GM21576 (cell line): Measurements from ENCODE around the gene GYS2.

Experiments used
- ATAC-seq: cut with Tn5 transposase; IDR thresholded peaks from one replicate; pipeline ENCODE4 v1.9.1; 2021; ENCODE audit warnings: mild to moderate bottlenecking, moderate library complexity; ENCODE audit not compliant: unreplicated experiment

Gene GYS2

GRCh38 chr12:21559855-21560569 lies 44.6 kb downstream of the GYS2 start:
- ATAC-seq = no peak

- no peak for ATAC-seq
Measured at GRCh38 chr12:21558100-21558679, 46.5 kb downstream of the GYS2 start.

DNA sequence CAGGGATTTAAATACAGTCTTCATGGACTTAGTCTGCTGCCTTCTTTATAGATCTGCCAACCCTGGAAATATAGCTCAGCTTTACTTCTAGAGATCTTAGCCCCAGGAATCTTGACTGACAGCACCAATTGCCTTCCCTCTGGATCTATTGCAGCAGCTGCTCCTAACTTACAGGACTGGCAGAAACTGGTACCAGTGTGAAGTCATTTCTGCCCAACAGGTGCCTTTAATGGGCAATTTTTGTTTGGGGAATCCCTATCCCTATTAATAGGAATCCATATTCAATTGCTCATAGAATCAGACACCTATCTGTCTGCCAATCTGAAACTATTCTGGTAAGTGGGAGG lies 51.3 kb downstream of the GYS2 start:
- ATAC-seq = no peak

- ATAC-seq = no peak
Measured at GRCh38 chr12:21552635-21553328, 51.9 kb downstream of the GYS2 start.

DNA sequence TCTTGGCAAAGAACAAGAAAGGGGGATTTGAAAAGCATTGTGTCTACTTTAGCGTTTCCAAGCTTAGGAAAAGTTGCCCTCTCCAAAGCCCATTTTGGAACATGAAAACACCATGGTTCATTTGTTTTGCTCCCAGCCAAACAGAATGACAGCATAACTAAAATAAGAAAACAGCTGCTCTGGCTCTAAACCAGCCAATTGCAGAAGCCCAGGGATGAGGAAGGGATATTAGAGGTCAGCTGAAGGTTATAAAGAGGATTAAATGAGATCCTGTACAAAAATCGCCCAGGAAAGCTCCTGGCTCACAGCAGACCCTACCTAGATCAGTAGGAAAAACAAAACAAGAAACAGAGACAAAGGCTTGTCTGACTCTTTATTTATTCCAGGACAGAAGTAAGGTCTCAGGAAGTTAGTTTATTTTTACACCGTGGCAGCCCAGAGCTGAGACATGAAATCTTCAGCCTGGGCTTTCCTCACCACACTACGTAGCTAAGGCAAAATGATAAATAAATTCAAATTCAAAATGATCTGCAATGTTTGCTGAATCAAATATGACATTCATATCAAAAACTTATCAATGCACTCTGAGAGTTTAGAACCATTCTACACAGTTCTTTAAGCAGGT lies 52.7 kb downstream of the GYS2 start:
- no peak for ATAC-seq

DNA sequence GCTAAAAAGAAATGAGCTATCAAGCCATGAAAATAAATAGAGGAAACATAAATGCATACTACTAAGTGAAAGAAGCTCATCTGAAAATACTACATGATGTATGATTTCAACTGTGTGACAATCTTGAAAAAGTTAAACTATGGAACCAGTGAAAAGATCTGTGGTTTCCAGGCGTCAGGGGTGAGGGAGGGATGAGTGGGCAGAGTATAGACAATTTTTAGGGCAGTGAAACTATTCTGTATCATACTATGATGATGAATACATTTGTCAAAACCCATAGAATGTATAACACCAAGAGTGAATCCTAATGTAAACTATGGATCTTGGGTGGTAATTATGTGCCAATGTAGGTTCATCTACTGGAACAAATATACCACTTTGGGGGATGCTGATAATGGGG lies 57.2 kb downstream of the GYS2 start:
- no peak for ATAC-seq

- no peak for ATAC-seq
Measured at GRCh38 chr12:21546716-21547115, 57.9 kb downstream of the GYS2 start.

DNA sequence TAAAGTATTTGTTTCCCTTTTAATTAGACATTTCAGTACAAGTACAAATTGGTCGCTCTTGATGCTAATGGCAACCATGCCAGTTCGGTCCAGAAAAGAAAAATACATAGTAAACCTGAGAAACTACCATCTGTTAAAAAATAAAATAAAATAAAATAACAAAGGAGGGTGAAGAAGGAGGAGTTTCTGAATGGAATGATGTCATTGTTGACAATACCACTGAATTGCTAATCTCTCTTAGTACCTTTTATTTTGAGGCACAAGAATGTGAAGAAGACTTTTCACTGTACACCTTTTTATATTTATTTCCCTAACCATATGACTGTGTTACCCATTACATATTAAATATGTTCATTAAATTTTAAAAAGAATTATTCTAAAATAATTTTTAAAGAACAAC lies 59.1 kb downstream of the GYS2 start:
- ATAC-seq = no peak

GRCh38 chr12:21543151-21543550 lies 61.5 kb downstream of the GYS2 start:
- ATAC-seq = no peak

DNA sequence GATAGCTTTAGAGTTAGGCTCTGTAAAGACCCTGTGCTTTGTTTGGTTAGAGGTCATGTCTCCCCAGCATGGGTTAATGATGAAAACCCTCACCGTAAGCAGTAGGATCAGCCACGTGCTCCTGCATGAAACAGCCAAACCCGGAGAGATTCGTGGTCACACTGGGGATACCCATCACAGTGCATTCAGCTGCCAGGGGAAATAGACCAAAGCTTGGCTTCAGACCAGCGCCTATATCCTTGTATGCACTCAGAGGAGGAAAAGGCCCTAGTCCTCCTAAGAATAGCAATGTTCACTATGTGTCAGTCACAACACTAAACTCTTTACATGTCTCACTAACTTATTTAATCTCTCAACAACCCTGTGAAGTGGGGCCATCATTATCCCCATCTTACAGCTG lies 62.2 kb downstream of the GYS2 start:
- no peak for ATAC-seq

DNA sequence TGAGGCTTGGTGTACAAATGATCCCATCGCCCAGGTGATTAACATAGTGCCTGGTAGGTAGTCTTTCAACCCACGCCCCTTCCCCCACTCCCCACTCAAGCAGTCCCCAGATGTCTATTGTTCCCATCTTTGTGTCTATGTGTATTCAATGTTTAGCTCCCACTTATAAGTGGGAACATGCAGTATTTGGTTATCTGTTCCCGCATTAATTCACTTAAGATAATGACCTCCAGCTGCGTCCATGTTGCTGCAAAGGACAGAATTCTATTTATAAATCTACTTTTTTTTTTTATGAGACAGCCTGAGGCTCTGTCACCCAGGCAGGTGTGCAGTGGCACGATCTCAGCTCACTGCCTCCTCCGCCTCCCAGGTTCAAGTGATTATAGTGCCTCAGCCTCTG lies 62.9 kb downstream of the GYS2 start:
- ATAC-seq = no peak

DNA sequence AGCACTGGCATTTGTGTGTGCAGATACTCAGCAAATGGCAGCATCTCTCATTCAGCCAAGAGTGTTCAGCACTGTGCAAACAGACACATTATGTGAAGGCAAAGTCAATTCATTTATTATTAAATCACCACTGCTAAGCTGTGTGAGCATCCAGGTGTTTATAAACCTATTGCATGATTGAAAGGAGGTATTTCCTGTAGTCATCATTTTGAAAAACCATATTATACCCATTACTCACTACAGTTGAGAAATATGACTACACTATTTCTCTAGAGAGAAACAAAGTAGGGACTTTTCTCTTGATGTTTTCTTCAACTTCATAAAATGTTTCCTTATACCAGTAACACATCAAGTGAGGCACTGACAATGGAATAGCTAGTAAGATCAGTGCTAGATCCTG lies 64.8 kb downstream of the GYS2 start:
- no peak for ATAC-seq

- ATAC-seq = no peak
Measured at GRCh38 chr12:21538061-21538653, 66.5 kb downstream of the GYS2 start.

DNA sequence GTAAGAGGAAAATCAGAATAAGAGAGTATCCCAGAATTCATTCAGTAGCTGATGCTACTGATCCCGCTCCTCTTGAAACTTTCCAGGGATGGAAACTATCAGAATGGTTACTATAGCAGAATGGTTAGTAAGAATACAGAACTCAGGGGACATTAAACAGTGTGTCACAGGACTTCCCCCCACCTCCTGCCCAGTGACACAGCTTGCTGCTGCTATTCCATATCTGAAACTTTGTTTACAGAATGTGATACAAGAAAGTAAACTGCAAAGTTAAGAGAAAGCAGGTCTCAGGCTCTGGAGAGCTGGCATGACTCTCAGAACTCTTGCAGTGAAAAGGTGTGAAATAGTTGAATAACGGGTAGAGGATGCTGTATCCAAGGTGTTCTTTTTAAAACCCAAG lies 75.2 kb downstream of the GYS2 start:
- ATAC-seq = no peak

- ATAC-seq = no peak
Measured at GRCh38 chr12:21528953-21529352, 75.7 kb downstream of the GYS2 start.

GRCh38 chr12:21527451-21528180 lies 77.0 kb downstream of the GYS2 start:
- ATAC-seq = peak; percentile 95

DNA sequence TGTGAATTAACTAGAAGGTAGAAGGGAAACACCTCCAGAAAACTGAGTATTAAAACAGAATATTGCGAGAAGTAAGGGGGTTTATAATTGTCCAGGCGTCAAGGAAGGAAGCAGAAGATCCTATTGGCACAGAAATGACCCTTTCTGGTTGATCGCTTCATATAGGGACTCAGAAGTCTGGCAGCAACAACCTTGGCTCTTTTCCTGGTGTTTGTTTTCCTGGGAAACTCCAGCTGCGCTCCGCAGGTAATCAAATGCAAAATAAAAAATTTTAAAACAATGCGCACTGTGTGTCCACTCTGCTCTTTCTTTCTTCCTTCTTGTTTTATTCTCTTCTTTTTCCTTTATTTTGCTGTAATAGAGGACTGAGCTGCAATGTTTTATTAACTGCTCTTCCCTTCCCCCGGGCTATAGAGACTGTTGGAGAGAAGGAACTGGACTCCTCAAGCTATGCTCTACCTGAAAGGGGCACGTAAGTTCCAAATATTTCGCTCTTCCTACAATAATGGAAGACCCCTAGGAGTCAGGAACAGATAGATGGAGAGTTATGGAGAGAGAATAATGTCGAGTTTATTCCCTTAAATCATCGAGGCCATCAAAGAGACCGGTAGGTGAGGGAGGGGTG lies 77.8 kb downstream of the GYS2 start:
- no peak for ATAC-seq

- no peak for ATAC-seq
Measured at GRCh38 chr12:21526053-21526452, 78.6 kb downstream of the GYS2 start, which contains the start of gene SPX. TSS of gene SPX (plus strand) at chr12:21526296. CDS start at chr12:21526473, 177 bp downstream.

GRCh38 chr12:21523148-21523547 lies 81.5 kb downstream of the GYS2 start:
- no peak for ATAC-seq

DNA sequence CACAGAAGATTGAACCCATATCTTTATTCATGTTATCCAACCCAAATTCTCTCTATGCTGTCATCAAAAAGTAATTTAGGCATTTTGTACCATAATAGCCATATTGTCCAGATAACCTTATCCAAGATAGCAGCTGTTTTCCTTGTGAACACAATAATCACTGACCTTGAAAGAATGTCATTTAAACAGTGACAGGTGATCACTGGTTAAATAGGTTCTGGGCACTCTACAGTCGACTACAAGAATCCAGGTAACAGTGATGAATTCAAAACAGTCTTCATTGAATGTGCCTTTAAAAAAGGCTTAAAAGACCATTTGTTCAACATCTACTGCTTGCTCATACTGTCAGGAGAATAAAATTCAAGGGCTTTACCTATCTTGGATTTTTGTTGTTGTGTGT lies 83.1 kb downstream of the GYS2 start:
- no peak for ATAC-seq
